Skin epidermis (tissue), 12 donors: ENCODE measurements around the gene CPNE5.
"Not testable (repeated sequence)": the region's sequence is repeated elsewhere in the genome, so short reads cannot be mapped to it uniquely, and the experiment has no call there.

ENCODE experiments used
- H3K27ac ChIP-seq, 21 experiments: fragments of 200-600 bp; sonication (generic) in 11 of 21; one replicate each; pipeline ENCODE4 v1.5.0; 2020; ENCODE audit warnings: mild to moderate bottlenecking in 3 of 21, inconsistent platforms in 2 of 21, moderate library complexity in 2 of 21
- H3K4me3 ChIP-seq, 7 experiments: fragments of 200-600 bp; sonication (generic) in 2 of 7; one replicate each; pipeline ENCODE4 v1.5.0; 2020; ENCODE audit warnings: inconsistent platforms in 2 of 7, mild to moderate bottlenecking in 2 of 7, moderate library complexity in 1 of 7

The CPNE5 gene

GRCh38 chr6:36720251-36721141 is 118.7 kb downstream of the CPNE5 start:
- H3K27ac ChIP-seq, result no peak overlapping the region
- H3K4me3 ChIP-seq, result no peak overlapping the region

GRCh38 chr6:36719126-36719525 is 120.1 kb downstream of the CPNE5 start:
- H3K4me3 ChIP-seq, result no peak overlapping the region
- H3K27ac ChIP-seq, result no peak overlapping the region

GRCh38 chr6:36718560-36718959 is 120.7 kb downstream of the CPNE5 start:
- no peak overlapping the region for H3K4me3 ChIP-seq
- H3K27ac ChIP-seq, result no peak overlapping the region

GRCh38 chr6:36717871-36718540 is 121.2 kb downstream of the CPNE5 start:
- H3K4me3 ChIP-seq, result no peak overlapping the region
- H3K27ac ChIP-seq, result no peak overlapping the region

- H3K4me3 ChIP-seq, result no peak overlapping the region
- H3K27ac ChIP-seq, result peak overlapping the region in 2 of 21 experiments; percentile 4 to 20
Measured at GRCh38 chr6:36717231-36717825, 121.9 kb downstream of the CPNE5 start.

- Histone ChIP-seq H3K4me3 (no peak overlapping the region), H3K27ac (peak overlapping the region in 2 of 21 experiments; percentile 4 to 20)
Measured at GRCh38 chr6:36716476-36717093, 122.7 kb downstream of the CPNE5 start.

- Histone ChIP-seq H3K27ac (no peak overlapping the region), H3K4me3 (no peak overlapping the region)
Measured at GRCh38 chr6:36715469-36715868, 123.8 kb downstream of the CPNE5 start.

GRCh38 chr6:36714511-36714910 is 124.7 kb downstream of the CPNE5 start:
- Histone ChIP-seq H3K27ac (no peak overlapping the region), H3K4me3 (no peak overlapping the region)

GRCh38 chr6:36713846-36714245 is 125.4 kb downstream of the CPNE5 start:
- Histone ChIP-seq H3K27ac (no peak overlapping the region), H3K4me3 (no peak overlapping the region)

GRCh38 chr6:36712816-36713215 is 126.4 kb downstream of the CPNE5 start:
- H3K4me3 ChIP-seq, result no peak overlapping the region
- no peak overlapping the region for H3K27ac ChIP-seq

- Histone ChIP-seq H3K27ac (no peak overlapping the region), H3K4me3 (no peak overlapping the region)
Measured at GRCh38 chr6:36706339-36706738, 132.9 kb downstream of the CPNE5 start.

GRCh38 chr6:36704961-36705577 is 134.2 kb downstream of the CPNE5 start:
- not testable (repeated sequence) for H3K4me3 ChIP-seq, H3K27ac ChIP-seq

- no peak overlapping the region for H3K27ac ChIP-seq
- no peak overlapping the region for H3K4me3 ChIP-seq
Measured at GRCh38 chr6:36703982-36704381, 135.3 kb downstream of the CPNE5 start.

GRCh38 chr6:36703081-36703606 is 136.1 kb downstream of the CPNE5 start:
- Histone ChIP-seq H3K4me3 (no peak overlapping the region), H3K27ac (no peak overlapping the region)

GRCh38 chr6:36702656-36703055 is 136.6 kb downstream of the CPNE5 start:
- no peak overlapping the region for H3K4me3 ChIP-seq
- no peak overlapping the region for H3K27ac ChIP-seq

- H3K27ac ChIP-seq, result no peak overlapping the region
- no peak overlapping the region for H3K4me3 ChIP-seq
Measured at GRCh38 chr6:36701401-36701991, 137.7 kb downstream of the CPNE5 start.

GRCh38 chr6:36700831-36701230 is 138.4 kb downstream of the CPNE5 start:
- H3K4me3 ChIP-seq, result no peak overlapping the region

GRCh38 chr6:36700071-36700812 is 139.0 kb downstream of the CPNE5 start:
- Histone ChIP-seq H3K4me3 (no peak overlapping the region), H3K27ac (no peak overlapping the region)

More at GRCh38 chr6:36700831-36701230, 138.4 kb downstream of the CPNE5 start:
- H3K27ac ChIP-seq, result no peak overlapping the region

GRCh38 chr6:36699348-36699747 is 139.9 kb downstream of the CPNE5 start:
- H3K27ac ChIP-seq, result no peak overlapping the region
- H3K4me3 ChIP-seq, result no peak overlapping the region
